ENCODE measurements around the gene MGLL. TPM values are rescaled to one million over a fixed set of nuclear protein-coding genes. Genes with fewer than 3 reads are reported as not detected.

The MGLL gene
- total and polyA plus RNA-seq, 9 donors: 4.5 to 22.4 (median 13.3) TPM

- no peaks in the 10 kb centered on the region for H3K27me3 ChIP-seq
- 88 to 91% (median 91%) methylated on average over 8 of the region's 8 CpGs for WGBS, 3 donors
- no peaks in the 10 kb centered on the region for H3K4me1 ChIP-seq (ENCODE audit: insufficient read depth)
- H3K4me3 ChIP-seq: no peak overlapping the region
- TF ChIP-seq EP300 (IDR thresholded peaks at IDR 0.05) (no peak), POLR2A (IDR thresholded peaks at IDR 0.05) (no peak), CTCF (IDR thresholded peaks at IDR 0.05) (no peak)
- DNase-seq: no peak
- no peaks in the 10 kb centered on the region for H3K9me3 ChIP-seq
- no peak overlapping the region for H3K27ac ChIP-seq
- no peaks in the 10 kb centered on the region for H3K36me3 ChIP-seq
- intact Hi-C loops (cut with DNase I): no loop called here
Observed at GRCh38 chr3:127835993-127836882, 13.9 kb upstream of the MGLL start.

- TF ChIP-seq EP300 (IDR thresholded peaks at IDR 0.05): no peak
- no peak for TF ChIP-seq CTCF (IDR thresholded peaks at IDR 0.05)
- TF ChIP-seq POLR2A (IDR thresholded peaks at IDR 0.05): no peak
- no peaks in the 10 kb centered on the region for H3K27me3 ChIP-seq
- no peaks in the 10 kb centered on the region for H3K36me3 ChIP-seq
- intact Hi-C loops (cut with DNase I): no loop called here
- H3K4me1 ChIP-seq (ENCODE audit: insufficient read depth): no peaks in the 10 kb centered on the region
- H3K9me3 ChIP-seq: no peaks in the 10 kb centered on the region
- 89 to 91% (median 91%) methylated on average over 4 of the region's 4 CpGs for WGBS, 3 donors
- H3K27ac ChIP-seq: no peak overlapping the region
- no peak overlapping the region for H3K4me3 ChIP-seq
- no peak for DNase-seq
Observed at GRCh38 chr3:127834771-127835170, 12.5 kb upstream of the MGLL start.

- H3K27me3 ChIP-seq: no peaks in the 10 kb centered on the region
- TF ChIP-seq CTCF (IDR thresholded peaks at IDR 0.05): no peak
- TF ChIP-seq EP300 (IDR thresholded peaks at IDR 0.05): no peak
- no peak for TF ChIP-seq POLR2A (IDR thresholded peaks at IDR 0.05)
- H3K4me3 ChIP-seq: no peak overlapping the region
- intact Hi-C loops (cut with DNase I): no loop called here
- no peaks in the 10 kb centered on the region for H3K36me3 ChIP-seq
- no peak overlapping the region for H3K27ac ChIP-seq
- H3K9me3 ChIP-seq: no peaks in the 10 kb centered on the region
- no peaks in the 10 kb centered on the region for H3K4me1 ChIP-seq (ENCODE audit: insufficient read depth)
- WGBS, 3 donors: 87 to 91% (median 90%) methylated on average over 2 of the region's 2 CpGs
- DNase-seq: no peak
Observed at GRCh38 chr3:127833281-127834032, 11.1 kb upstream of the MGLL start.

GRCh38 chr3:127831723-127832172 is 9.4 kb upstream of the MGLL start:
- TF ChIP-seq POLR2A (IDR thresholded peaks at IDR 0.05): no peak
- TF ChIP-seq EP300 (IDR thresholded peaks at IDR 0.05): no peak
- TF ChIP-seq CTCF (IDR thresholded peaks at IDR 0.05): no peak
- intact Hi-C loops (cut with DNase I): no loop called here
- WGBS, 3 donors: 59 to 65% (median 61%) methylated on average over 4 of the region's 4 CpGs

More at GRCh38 chr3:127831723-127832172, 9.4 kb upstream of the MGLL start:
- no peaks in the 10 kb centered on the region for H3K27me3 ChIP-seq
- no peak overlapping the region for H3K4me3 ChIP-seq
- H3K27ac ChIP-seq: no peak overlapping the region
- no peak for DNase-seq
- H3K9me3 ChIP-seq: peaks cover 0 to 3% of the 10 kb centered on the region in 2 donors
- H3K36me3 ChIP-seq: no peaks in the 10 kb centered on the region
- H3K4me1 ChIP-seq (ENCODE audit: insufficient read depth): no peaks in the 10 kb centered on the region

Data from ovary (tissue), 9 donors.